K562 (cell line): Measurements from ENCODE around the gene JPT2. TPM values are rescaled to one million over a fixed set of nuclear protein-coding genes. Genes with fewer than 3 reads are reported as not detected.

Experiments used
- ATF1 ChIP-seq, 2 experiments: fragments of 450-650 bp in 1 of 2; IDR thresholded peaks; 2 replicates each; pipeline ENCODE4 v1.6.1; 2016; ENCODE audit warnings: missing compliant biosample characterization in 1 of 2, missing genetic modification characterization in 1 of 2
- CREB1 ChIP-seq, 2 experiments: sonication (generic) in 1 of 2; formaldehyde crosslinking in 1 of 2; IDR thresholded peaks; 2 replicates each; pipeline versions ENCODE4 v1.6.1 to v1.8.0; 2012 to 2022; ENCODE audit warnings: inconsistent platforms in 1 of 2, mild to moderate bottlenecking in 1 of 2, missing genetic modification reagents in 1 of 2, moderate library complexity in 1 of 2
- DPF2 ChIP-seq: fragments of 450-650 bp; IDR thresholded peaks from 2 replicates; pipeline ENCODE4 v1.6.1; 2016
- GMEB1 ChIP-seq: fragments of 250-450 bp; sonication (Bioruptor Pico); IDR thresholded peaks from 2 replicates; pipeline ENCODE4 v1.4.0; 2020; ENCODE audit warnings: mild to moderate bottlenecking
- PURB ChIP-seq: sonication (generic); formaldehyde crosslinking; IDR thresholded peaks from 2 replicates; pipeline ENCODE4 v1.9.0; 2021; ENCODE audit warnings: low read depth, mild to moderate bottlenecking, missing genetic modification reagents
- REST ChIP-seq, 2 experiments: fragments of 450-650 bp; formaldehyde crosslinking in 1 of 2; IDR thresholded peaks; 2 replicates each; pipeline versions ENCODE4 v1.4.0 to v1.6.1; 2014 to 2020; ENCODE audit warnings: mild to moderate bottlenecking in 2 of 2, borderline replicate concordance in 1 of 2, low read depth in 1 of 2
- RREB1 ChIP-seq: fragments of 250-450 bp; sonication (Bioruptor Pico); IDR thresholded peaks from 2 replicates; pipeline ENCODE4 v1.4.0; 2020
- TAF9B ChIP-seq: fragments of 450-650 bp; IDR thresholded peaks from 2 replicates; pipeline ENCODE4 v1.6.1; 2018; ENCODE audit warnings: mild to moderate bottlenecking; ENCODE audit not compliant: partially characterized antibody
- TBL1XR1 ChIP-seq, 2 experiments: IDR thresholded peaks; 2 replicates each; pipeline ENCODE4 v1.6.1; 2012; ENCODE audit warnings: improper control_type of control experiment in 2 of 2, low read length in 2 of 2, mild to moderate bottlenecking in 1 of 2
- TEAD1 ChIP-seq, 2 experiments: fragments of 450-650 bp in 1 of 2; sonication (generic) in 1 of 2; formaldehyde crosslinking; IDR thresholded peaks; 2 replicates each; pipeline versions ENCODE4 v1.4.0 to v1.8.0; 2020 to 2022; ENCODE audit warnings: mild to moderate bottlenecking in 2 of 2, missing genetic modification reagents in 1 of 2
- ZNF511 ChIP-seq: sonication (generic); formaldehyde crosslinking; IDR thresholded peaks from 2 replicates; pipeline ENCODE4 v1.8.0; 2022; ENCODE audit warnings: mild to moderate bottlenecking, missing genetic modification reagents
- polyA plus RNA-seq, 8 experiments: library from polyadenylated mRNA; depleted of rRNA in 4 of 8; stranded (reverse) in 5 of 8; unstranded in 3 of 8; fragments of >200 nt; fragmentation: Nextera tagmentation in 2 of 8; fragmentation: Illumina TruSeq in 1 of 8; extraction: Ambion mirVana in 2 of 8; extraction: Trizol in 1 of 8; gene quantifications; 2 replicates each; pipeline versions ENCODE4 v1.2.1 to v1.2.3, GENCODE V29; 2011 to 2014; ENCODE audit warnings: inconsistent platforms in 1 of 8, missing spikeins in 1 of 8
- total RNA-seq, 7 experiments: library from RNA; depleted of rRNA in 6 of 7; stranded (reverse); fragments of >200 nt in 6 of 7; fragmentation: Illumina TruSeq in 2 of 7; extraction: Trizol in 2 of 7; gene quantifications; 2 replicates each; pipeline versions ENCODE4 v1.2.1 to v1.2.3, GENCODE V29; 2011 to 2021; ENCODE audit warnings: low replicate concordance in 1 of 7

Gene JPT2
- total and polyA plus RNA-seq, 9 of the 15 experiments (the other 6 are each of a cell fraction or from before 2014, with no cell fraction given): 25.5 to 133 (median 106) TPM

GRCh38 chr16:1708768-1709180 is 30.7 kb downstream of the JPT2 start (continued):
- TF ChIP-seq REST (IDR thresholded peaks at IDR 0.05; ENCODE audit: borderline replicate concordance) (no peak), REST (CRISPR knock-in tag; IDR thresholded peaks at IDR 0.05; ENCODE audit: low read depth) (no peak), ZNF511 (0 out of 2 replicates have a peak, but pooled peaks have one; percentile 54), TBL1XR1 (IDR thresholded peaks at IDR 0.05; ENCODE audit: low read length in 2 of 2) (no peak), CREB1 (IDR thresholded peaks at IDR 0.05) (peak; percentile 71), CREB1 (CRISPR knock-in tag; IDR thresholded peaks at IDR 0.05) (peak; percentile 77; the same call in 1 of the 2 replicates), TAF9B (no peak), RREB1 (CRISPR knock-in tag) (no peak), GMEB1 (CRISPR knock-in tag) (no peak), TEAD1 (CRISPR knock-in tag; IDR thresholded peaks at IDR 0.05) (no peak), DPF2 (peak; percentile 64), ATF1 (CRISPR knock-in tag; IDR thresholded peaks at IDR 0.05) (no peak), ATF1 (tag; IDR thresholded peaks at IDR 0.05) (peak; percentile 92), PURB (CRISPR knock-in tag) (no peak)
